Raji (cell line): ENCODE data around the gene COL5A2.

Experiments
- POLR2A ChIP-seq: IDR thresholded peaks from 2 replicates; pipeline ENCODE4 v1.6.1; 2011; ENCODE audit warnings: low read depth, low read length, control low read depth; ENCODE audit not compliant: insufficient read depth

COL5A2 gene

GRCh38 chr2:189162566-189162965, 17.0 kb downstream of the COL5A2 start:
- TF ChIP-seq POLR2A, result no peak

GRCh38 chr2:189161894-189162293, 17.7 kb downstream of the COL5A2 start:
- TF ChIP-seq POLR2A, result no peak

- no peak for TF ChIP-seq POLR2A
Measured at GRCh38 chr2:189159717-189160116, 19.8 kb downstream of the COL5A2 start.

GRCh38 chr2:189159273-189159672, 20.3 kb downstream of the COL5A2 start:
- no peak for TF ChIP-seq POLR2A

- TF ChIP-seq POLR2A, result no peak
Measured at GRCh38 chr2:189157939-189158338, 21.6 kb downstream of the COL5A2 start.

GRCh38 chr2:189157456-189157855, 22.1 kb downstream of the COL5A2 start:
- no peak for TF ChIP-seq POLR2A

- TF ChIP-seq POLR2A, result no peak
Measured at GRCh38 chr2:189155795-189156194, 23.8 kb downstream of the COL5A2 start.

GRCh38 chr2:189153619-189154018, 25.9 kb downstream of the COL5A2 start:
- no peak for TF ChIP-seq POLR2A

GRCh38 chr2:189152483-189152882, 27.1 kb downstream of the COL5A2 start:
- TF ChIP-seq POLR2A, result no peak

- TF ChIP-seq POLR2A, result no peak
Measured at GRCh38 chr2:189151906-189152305, 27.7 kb downstream of the COL5A2 start.

GRCh38 chr2:189150033-189150432, 29.5 kb downstream of the COL5A2 start:
- TF ChIP-seq POLR2A, result no peak

- TF ChIP-seq POLR2A, result no peak
Measured at GRCh38 chr2:189147989-189148388, 31.6 kb downstream of the COL5A2 start.

- TF ChIP-seq POLR2A, result no peak
Measured at GRCh38 chr2:189147361-189147760, 32.2 kb downstream of the COL5A2 start.

GRCh38 chr2:189146553-189146952, 33.0 kb downstream of the COL5A2 start:
- TF ChIP-seq POLR2A, result no peak

GRCh38 chr2:189144700-189145211, 34.8 kb downstream of the COL5A2 start:
- TF ChIP-seq POLR2A, result no peak

- no peak for TF ChIP-seq POLR2A
Measured at GRCh38 chr2:189143925-189144324, 35.6 kb downstream of the COL5A2 start.

- TF ChIP-seq POLR2A, result no peak
Measured at GRCh38 chr2:189142893-189143759, 36.4 kb downstream of the COL5A2 start.

- TF ChIP-seq POLR2A, result no peak
Measured at GRCh38 chr2:189138800-189139199, 40.8 kb downstream of the COL5A2 start.
